ENCODE results near the gene ZNF416.
A peak's percentile ranks its signal among the peaks of the same experiment; 100 is the strongest.

Gene ZNF416

DNA sequence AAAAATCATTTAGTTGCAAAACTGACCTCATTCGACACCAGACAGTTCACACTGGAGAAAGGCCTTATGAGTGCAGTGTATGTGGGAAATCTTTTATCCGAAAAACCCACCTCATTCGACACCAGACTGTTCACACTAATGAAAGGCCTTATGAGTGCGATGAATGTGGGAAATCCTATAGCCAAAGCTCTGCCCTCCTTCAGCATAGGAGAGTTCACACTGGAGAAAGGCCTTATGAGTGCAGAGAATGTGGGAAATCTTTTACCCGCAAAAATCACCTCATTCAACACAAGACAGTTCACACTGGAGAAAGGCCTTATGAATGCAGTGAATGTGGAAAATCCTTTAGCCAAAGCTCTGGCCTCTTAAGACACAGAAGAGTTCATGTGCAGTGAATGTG, 28.2 kb upstream of the ZNF416 start:
- no peak overlapping the region for H3K4me3 ChIP-seq (ENCODE audit: control insufficient read depth, low read depth, low read length)
- no peak for DNase-seq (ENCODE audit: low read depth)
- TF ChIP-seq, protein P1, sequence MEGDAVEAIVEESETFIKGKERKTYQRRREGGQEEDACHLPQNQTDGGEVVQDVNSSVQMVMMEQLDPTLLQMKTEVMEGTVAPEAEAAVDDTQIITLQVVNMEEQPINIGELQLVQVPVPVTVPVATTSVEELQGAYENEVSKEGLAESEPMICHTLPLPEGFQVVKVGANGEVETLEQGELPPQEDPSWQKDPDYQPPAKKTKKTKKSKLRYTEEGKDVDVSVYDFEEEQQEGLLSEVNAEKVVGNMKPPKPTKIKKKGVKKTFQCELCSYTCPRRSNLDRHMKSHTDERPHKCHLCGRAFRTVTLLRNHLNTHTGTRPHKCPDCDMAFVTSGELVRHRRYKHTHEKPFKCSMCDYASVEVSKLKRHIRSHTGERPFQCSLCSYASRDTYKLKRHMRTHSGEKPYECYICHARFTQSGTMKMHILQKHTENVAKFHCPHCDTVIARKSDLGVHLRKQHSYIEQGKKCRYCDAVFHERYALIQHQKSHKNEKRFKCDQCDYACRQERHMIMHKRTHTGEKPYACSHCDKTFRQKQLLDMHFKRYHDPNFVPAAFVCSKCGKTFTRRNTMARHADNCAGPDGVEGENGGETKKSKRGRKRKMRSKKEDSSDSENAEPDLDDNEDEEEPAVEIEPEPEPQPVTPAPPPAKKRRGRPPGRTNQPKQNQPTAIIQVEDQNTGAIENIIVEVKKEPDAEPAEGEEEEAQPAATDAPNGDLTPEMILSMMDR (conservative IDR thresholded peaks at IDR 0.05; ENCODE audit: control insufficient read depth, insufficient read depth, low read depth, low read length): no peak

DNA sequence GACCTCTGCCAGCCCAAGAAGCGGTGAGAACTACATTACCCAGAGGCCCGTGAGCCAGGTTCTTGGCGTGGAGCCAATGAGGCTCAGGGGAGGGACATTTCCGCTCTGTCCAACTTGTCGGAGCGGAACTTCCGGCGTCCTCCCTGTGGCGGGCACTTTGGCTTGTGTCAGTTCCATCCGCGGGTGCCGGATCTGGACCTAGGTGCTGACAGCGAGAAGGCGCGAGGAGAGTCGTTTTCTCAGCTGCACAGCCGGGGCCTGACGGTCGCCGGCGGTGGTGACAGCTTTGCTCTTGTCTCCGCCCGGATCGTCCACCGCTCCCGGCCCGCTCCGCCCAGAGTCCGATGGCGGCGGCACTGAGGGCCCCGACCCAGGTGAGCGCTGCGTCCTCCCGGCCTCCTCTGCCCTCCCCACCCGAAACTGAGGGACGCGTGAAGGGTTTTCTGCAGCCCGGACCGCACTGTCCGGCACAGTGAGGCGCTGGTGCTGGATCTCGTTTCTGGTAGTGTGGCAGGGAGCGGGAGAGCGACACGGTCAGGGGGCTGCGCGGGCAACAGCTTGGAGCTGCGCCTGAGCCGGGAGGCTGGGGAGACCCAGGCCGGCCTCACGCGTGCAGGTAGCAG, 21.2 kb upstream of the ZNF416 start, which contains the start of gene ZNF530:
Gene ZNF530, plus strand, starts transcription at position 125 of the 623 bp plus-strand sequence. CDS start 4,461 bp downstream, outside the sequence.
- DNase-seq (ENCODE audit: low read depth): peak; percentile 92
- H3K4me3 ChIP-seq (ENCODE audit: control insufficient read depth, low read depth, low read length): peak within 1 kb of the TSS; percentile 65
- TF ChIP-seq, protein P1 (conservative IDR thresholded peaks at IDR 0.05; ENCODE audit: control insufficient read depth, insufficient read depth, low read depth, low read length): no peak

DNA sequence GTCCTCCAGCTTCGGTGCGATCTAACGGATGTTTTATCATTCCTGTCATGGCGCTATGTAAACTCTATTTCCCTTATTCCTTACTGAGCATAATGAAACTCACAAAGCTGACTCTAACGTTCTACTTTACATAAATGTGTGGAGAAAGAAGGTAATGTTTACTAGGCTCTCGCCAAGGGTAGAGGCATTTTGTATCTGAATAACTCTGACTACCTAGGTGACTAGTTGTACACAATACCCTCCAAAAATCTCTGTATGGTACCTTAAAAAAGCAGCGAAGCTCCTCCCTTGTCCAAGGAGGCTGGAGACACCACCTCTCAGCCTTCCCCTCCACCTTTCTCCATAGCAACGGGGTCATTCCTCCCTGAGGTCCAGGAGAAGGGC, 20.7 kb upstream of the ZNF416 start:
- no peak for DNase-seq (ENCODE audit: low read depth)
- TF ChIP-seq, protein P1 (conservative IDR thresholded peaks at IDR 0.05; ENCODE audit: control insufficient read depth, insufficient read depth, low read depth, low read length): no peak
- H3K4me3 ChIP-seq (ENCODE audit: control insufficient read depth, low read depth, low read length): peak overlapping the region; percentile 65

DNA sequence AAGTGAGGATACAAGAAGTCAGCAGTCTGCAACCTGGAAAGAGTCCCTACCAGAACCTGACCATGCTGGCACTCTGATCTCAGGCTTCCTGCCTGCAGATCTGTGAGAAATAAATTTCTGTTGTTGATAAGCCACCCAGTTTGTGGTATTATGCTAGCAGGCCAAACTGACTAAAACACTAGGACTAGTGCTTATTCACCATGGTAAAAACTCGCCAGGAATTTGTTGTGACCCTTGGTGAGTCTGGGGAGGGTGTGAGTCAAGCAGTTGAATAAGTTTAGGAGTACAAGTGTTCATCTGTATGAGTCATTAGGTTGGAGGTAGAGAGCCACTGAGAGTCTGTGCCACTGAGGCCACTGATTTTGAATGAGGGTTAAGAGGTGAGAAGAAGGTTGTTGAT, 8.8 kb upstream of the ZNF416 start:
- TF ChIP-seq, protein P1 (conservative IDR thresholded peaks at IDR 0.05; ENCODE audit: control insufficient read depth, insufficient read depth, low read depth, low read length): no peak
- peak; percentile 75 for DNase-seq (ENCODE audit: low read depth)
- no peak overlapping the region for H3K4me3 ChIP-seq (ENCODE audit: control insufficient read depth, low read depth, low read length)

DNA sequence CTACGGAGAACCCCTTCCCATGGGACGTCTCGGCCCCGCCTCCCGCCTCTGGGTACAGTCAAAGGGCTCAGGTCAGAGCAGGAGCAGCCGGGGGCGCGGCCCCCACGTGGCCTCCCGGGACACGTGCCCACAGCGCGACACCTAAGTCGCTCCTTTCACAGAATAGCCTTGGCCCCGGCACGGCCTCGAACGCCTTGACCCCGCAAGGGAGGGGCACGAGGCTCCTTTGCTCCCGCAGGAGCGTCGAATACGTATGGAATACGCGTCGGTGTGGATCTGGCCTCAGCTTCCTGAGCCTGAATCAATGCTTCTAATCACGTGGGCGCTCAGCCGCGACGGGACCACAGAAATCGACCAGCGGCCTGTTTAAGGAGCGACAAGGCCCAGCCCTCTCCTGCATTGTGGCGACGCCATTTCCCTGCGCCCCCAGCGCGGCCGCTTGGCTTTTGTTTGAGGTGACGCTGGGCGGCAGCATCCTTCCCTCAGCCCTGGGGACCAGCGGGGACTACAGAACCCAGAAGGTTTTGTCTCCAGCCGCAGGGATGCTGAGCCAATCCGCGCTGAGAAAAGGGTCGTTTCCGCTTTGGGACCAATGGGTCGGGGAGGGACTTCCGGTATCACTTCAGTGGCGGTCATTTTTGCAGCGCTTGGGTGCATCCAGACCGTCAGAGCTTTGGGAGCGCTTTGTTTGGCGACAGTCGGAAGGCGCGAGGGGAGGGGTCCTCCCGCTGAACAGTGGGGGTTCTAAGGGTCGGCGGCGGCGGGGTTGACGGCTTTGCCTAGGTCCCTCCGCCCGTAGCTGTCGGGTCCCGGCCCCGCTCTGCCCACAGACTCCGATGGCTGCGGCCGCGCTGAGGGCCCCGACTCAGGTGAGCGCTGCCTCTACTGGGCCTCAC, 5.1 kb upstream of the ZNF416 start, which contains the start of gene ZIK1:
Gene ZIK1, plus strand, starts transcription at position 625 of the 896 bp plus-strand sequence. Its CDS starts 212 bp downstream, at position 837.
- TF ChIP-seq, protein P1 (conservative IDR thresholded peaks at IDR 0.05; ENCODE audit: control insufficient read depth, insufficient read depth, low read depth, low read length): no peak
- H3K4me3 ChIP-seq (ENCODE audit: control insufficient read depth, low read depth, low read length): peak within 1 kb of the TSS; percentile 62
- DNase-seq (ENCODE audit: low read depth): peak; percentile 91

DNA sequence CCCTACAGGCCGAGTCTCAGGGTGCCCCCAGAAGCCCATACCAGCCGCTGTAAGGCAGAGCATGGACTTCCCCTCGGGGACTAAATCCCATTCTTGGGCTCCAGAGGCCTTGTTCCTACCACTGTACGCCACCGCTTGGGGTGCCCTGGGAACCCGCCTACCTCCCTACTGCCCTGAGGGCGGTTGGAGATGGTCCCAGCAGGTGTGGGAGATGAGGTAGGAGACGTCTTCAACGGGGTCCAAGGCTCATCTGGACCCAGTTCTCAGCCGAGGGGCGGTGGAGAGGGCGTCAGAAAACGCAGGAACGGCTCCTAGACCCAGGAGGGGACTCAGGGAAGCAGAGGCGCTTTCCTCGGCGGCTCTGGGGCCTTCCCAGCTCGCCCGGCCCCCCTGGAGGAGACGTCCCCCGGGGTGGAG, 4.4 kb upstream of the ZNF416 start:
- no peak for DNase-seq (ENCODE audit: low read depth)
- TF ChIP-seq, protein P1 (conservative IDR thresholded peaks at IDR 0.05; ENCODE audit: control insufficient read depth, insufficient read depth, low read depth, low read length): no peak
- no peak overlapping the region for H3K4me3 ChIP-seq (ENCODE audit: control insufficient read depth, low read depth, low read length)

Measured in fibroblast of mammary gland (primary cell).